ENCODE measurements around the gene CSAD.

CSAD gene

GRCh38 chr12:53198486-53199110 is 17.9 kb upstream of the CSAD start:
- no peak for DNase-seq (ENCODE audit: low read depth)
- TF ChIP-seq CTCF (IDR thresholded peaks at IDR 0.05; ENCODE audit: low read depth, low read length, missing control alignments), result no peak
- no peak overlapping the region for H3K4me3 ChIP-seq (ENCODE audit: low read depth, low read length)

DNA sequence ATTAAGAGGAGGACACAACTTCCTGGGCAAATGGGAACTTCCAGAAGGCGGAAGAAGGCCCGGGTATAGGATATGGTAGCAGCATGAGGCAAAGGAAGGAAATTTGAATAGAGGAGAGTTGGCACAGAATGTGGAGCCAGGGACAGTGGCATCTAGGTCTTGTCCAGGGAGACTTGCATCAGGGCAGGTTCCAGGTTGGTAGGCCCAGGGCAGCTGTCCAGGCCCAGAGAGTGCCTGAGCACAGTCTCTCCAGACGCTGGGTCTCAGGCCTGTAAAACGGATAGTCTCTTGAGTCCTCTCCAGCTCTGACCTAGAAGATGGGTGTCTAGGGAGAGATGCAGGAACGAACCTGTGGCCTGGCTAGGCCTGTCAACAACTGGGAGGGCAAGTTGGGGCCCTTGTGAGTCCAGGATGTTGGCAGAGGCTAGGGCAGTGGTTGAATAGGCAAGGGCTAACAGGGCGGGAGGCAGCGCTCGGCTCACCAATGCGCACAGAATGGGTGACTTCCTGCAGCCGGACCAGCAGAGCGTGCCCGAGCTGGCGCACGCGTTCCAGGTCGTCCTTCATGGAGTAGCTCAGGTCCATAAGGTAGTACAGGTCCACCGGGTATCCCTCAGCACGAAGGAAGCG is 16.4 kb upstream of the CSAD start:
- no peak for TF ChIP-seq CTCF (IDR thresholded peaks at IDR 0.05; ENCODE audit: low read depth, low read length, missing control alignments)
- DNase-seq (ENCODE audit: low read depth), result no peak
- H3K4me3 ChIP-seq (ENCODE audit: low read depth, low read length), result no peak overlapping the region

DNA sequence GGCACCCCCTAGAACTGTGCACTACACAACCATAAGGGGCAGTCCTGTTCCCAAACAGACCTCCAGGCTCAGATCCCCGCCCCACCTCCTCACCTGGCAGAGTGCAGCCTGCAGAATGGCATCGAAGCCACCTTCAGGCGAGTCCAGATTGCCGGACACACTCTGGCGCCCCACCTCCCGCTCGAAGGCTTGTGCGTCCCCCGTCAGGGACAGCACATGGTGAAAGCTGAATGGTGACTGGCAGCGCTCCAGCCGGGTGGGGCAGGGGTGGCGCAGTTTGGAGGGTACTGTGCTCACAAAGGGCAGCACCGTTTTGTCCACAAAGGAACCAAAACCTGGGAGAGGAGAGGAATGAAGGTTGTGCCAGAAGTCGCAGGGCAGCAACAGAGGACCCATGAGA is 15.8 kb upstream of the CSAD start:
- TF ChIP-seq CTCF (IDR thresholded peaks at IDR 0.05; ENCODE audit: low read depth, low read length, missing control alignments), result no peak
- H3K4me3 ChIP-seq (ENCODE audit: low read depth, low read length), result no peak overlapping the region
- no peak for DNase-seq (ENCODE audit: low read depth)

DNA sequence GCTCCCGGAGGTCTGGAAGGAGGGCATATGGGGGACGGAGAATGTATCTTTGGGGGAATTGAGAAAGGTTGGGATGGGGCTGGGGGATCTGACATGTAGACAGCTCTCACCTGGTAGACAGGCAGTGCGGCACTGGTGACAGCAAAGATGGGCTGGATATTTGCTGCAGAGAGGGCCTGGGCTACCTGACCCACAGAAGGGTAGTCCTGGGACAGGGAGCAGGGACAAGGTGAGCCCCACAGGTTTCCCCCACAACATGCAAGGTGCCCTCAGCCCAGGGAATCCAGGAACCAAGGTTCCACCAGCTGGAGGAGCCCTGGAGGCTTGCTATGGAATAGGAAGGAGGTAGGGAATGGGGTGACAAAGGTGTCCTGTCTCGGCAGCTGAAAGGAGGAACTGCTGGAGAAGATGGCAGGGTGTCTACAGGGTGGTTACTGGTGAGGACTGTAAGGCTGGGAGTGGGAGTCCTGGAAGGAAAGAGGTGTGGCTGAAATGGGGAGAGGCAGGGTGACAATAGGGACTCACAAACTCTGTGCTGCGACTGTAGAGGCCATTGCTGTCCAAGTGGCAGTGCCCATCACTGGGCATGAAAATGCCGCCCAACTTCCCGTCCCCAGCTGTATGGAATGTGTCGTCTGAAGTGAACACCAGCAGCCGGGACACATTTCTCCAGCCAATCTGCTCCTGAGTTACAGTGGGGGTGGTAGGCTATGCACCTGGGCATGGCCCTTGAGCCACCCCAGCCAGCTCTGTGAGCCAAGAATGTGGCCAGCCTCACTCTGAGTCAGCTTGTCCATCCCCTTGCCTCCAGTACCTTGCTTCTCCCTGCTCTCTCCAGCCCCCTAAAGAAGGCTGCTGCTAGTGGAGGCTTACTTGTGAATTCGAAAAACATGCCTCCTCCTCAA is 15.0 kb upstream of the CSAD start:
- DNase-seq (ENCODE audit: low read depth), result no peak
- TF ChIP-seq CTCF (IDR thresholded peaks at IDR 0.05; ENCODE audit: low read depth, low read length, missing control alignments), result no peak
- no peak overlapping the region for H3K4me3 ChIP-seq (ENCODE audit: low read depth, low read length)

DNA sequence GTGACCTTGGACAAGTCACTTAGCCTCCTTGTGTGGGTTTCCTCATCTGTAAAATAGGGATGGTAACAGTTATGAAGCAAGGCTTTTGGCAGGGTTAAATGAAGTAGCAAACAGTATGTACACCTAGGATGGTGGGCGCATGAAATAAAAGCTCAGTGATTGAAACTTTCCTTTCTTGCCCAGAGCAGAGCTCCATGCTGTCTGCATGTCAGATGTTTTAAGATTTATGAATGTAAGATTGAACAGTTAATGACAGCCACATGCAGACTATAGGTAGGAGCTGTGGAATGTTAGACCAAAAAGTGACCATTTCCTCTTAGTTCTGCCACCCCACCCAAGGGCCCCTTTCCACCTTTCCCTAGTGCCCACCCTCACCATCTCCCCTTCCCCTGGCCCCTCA is 14.2 kb upstream of the CSAD start:
- H3K4me3 ChIP-seq (ENCODE audit: low read depth, low read length), result no peak overlapping the region
- DNase-seq (ENCODE audit: low read depth), result no peak
- TF ChIP-seq CTCF (IDR thresholded peaks at IDR 0.05; ENCODE audit: low read depth, low read length, missing control alignments), result no peak

GRCh38 chr12:53193985-53194716 is 13.4 kb upstream of the CSAD start:
- no peak overlapping the region for H3K4me3 ChIP-seq (ENCODE audit: low read depth, low read length)
- no peak for TF ChIP-seq CTCF (IDR thresholded peaks at IDR 0.05; ENCODE audit: low read depth, low read length, missing control alignments)
- no peak for DNase-seq (ENCODE audit: low read depth)

All from GM12864 (cell line).